RWPE2 (cell line): Measurements from ENCODE around the gene HOMER1.

Experiments used
- ATAC-seq: fragments of 200-7000 bp; cut with Tn5 transposase; 3 replicates; pipeline ENCODE4 v1.9.1; 2021; ENCODE audit warnings: low read depth
- DNase-seq: peaks from one replicate; pipeline ENCODE4 v3.0.0-alpha.2; 2020; ENCODE audit warnings: low spot score
- H3K27ac ChIP-seq: fragments of 450-650 bp; 2 replicates; pipeline ENCODE4 v1.5.1; 2017; ENCODE audit warnings: mild to moderate bottlenecking; ENCODE audit not compliant: poor library complexity, severe bottlenecking
- H3K27me3 ChIP-seq: fragments of 250-450 bp; sonication (Bioruptor Pico); 2 replicates; pipeline ENCODE4 v1.5.1; 2021; ENCODE audit warnings: mild to moderate bottlenecking, moderate library complexity; ENCODE audit not compliant: insufficient read depth, poor library complexity, severe bottlenecking
- H3K36me3 ChIP-seq: fragments of 250-450 bp; sonication (Bioruptor Pico); 2 replicates; pipeline ENCODE4 v1.5.1; 2020; ENCODE audit warnings: low read depth, mild to moderate bottlenecking, moderate library complexity
- H3K4me1 ChIP-seq: fragments of 250-450 bp; sonication (Bioruptor Pico); 2 replicates; pipeline ENCODE4 v1.5.1; 2021; ENCODE audit warnings: mild to moderate bottlenecking, moderate library complexity; ENCODE audit not compliant: insufficient read depth, poor library complexity, severe bottlenecking
- H3K4me3 ChIP-seq: fragments of 250-450 bp; sonication (Bioruptor Pico); 2 replicates; pipeline ENCODE4 v1.5.1; 2021; ENCODE audit warnings: mild to moderate bottlenecking, moderate library complexity; ENCODE audit not compliant: severe bottlenecking
- H3K9me3 ChIP-seq: fragments of 250-450 bp; sonication (Bioruptor Pico); 2 replicates; pipeline ENCODE4 v1.5.1; 2021; ENCODE audit warnings: mild to moderate bottlenecking, moderate library complexity; ENCODE audit not compliant: severe bottlenecking
- CTCF ChIP-seq: fragments of 450-650 bp; IDR thresholded peaks from one replicate; pipeline ENCODE4 v1.5.1; 2017; ENCODE audit warnings: mild to moderate bottlenecking, moderate library complexity; ENCODE audit not compliant: poor library complexity, severe bottlenecking

The HOMER1 gene

GRCh38 chr5:79471556-79471955, 42.4 kb downstream of the HOMER1 start:
- ATAC-seq (no peak), DNase-seq (no peak)
- no peaks in the 10 kb centered on the region for H3K27me3 ChIP-seq

GRCh38 chr5:79464695-79465332, 49.1 kb downstream of the HOMER1 start:
- no peak for DNase-seq

More at GRCh38 chr5:79471556-79471955, 42.4 kb downstream of the HOMER1 start:
- Histone ChIP-seq H3K4me1 (no peaks in the 10 kb centered on the region), H3K36me3 (no peaks in the 10 kb centered on the region), H3K9me3 (no peaks in the 10 kb centered on the region), H3K4me3 (no peak overlapping the region), H3K27ac (no peak overlapping the region)
- TF ChIP-seq CTCF, result no peak

GRCh38 chr5:79464278-79464677, 49.7 kb downstream of the HOMER1 start:
- Histone ChIP-seq H3K27ac (no peak overlapping the region), H3K9me3 (no peaks in the 10 kb centered on the region), H3K4me1 (no peaks in the 10 kb centered on the region), H3K27me3 (no peaks in the 10 kb centered on the region), H3K36me3 (no peaks in the 10 kb centered on the region), H3K4me3 (no peak overlapping the region)
- ATAC-seq (no peak), DNase-seq (no peak)
- TF ChIP-seq CTCF, result no peak

More at GRCh38 chr5:79464695-79465332, 49.1 kb downstream of the HOMER1 start:
- no peaks in the 10 kb centered on the region for H3K9me3 ChIP-seq
- H3K27ac ChIP-seq, result no peak overlapping the region
- no peaks in the 10 kb centered on the region for H3K4me1 ChIP-seq
- ATAC-seq, result peak; percentile 27; the same call in 1 of the 3 replicates
- TF ChIP-seq CTCF, result peak; percentile 85
- H3K27me3 ChIP-seq, result no peaks in the 10 kb centered on the region
- no peaks in the 10 kb centered on the region for H3K36me3 ChIP-seq
- H3K4me3 ChIP-seq, result no peak overlapping the region

GRCh38 chr5:79459626-79460025, 54.3 kb downstream of the HOMER1 start:
- no peak overlapping the region for H3K4me3 ChIP-seq
- no peak for TF ChIP-seq CTCF
- no peak for ATAC-seq
- H3K9me3 ChIP-seq, result no peaks in the 10 kb centered on the region
- H3K36me3 ChIP-seq, result no peaks in the 10 kb centered on the region; the same call in 1 of the 2 replicates
- H3K27me3 ChIP-seq, result no peaks in the 10 kb centered on the region
- no peaks in the 10 kb centered on the region for H3K4me1 ChIP-seq
- no peak overlapping the region for H3K27ac ChIP-seq
- DNase-seq, result no peak

- DNase-seq (no peak), ATAC-seq (no peak)
- Histone ChIP-seq H3K27ac (no peak overlapping the region), H3K36me3 (no peaks in the 10 kb centered on the region; the same call in 1 of the 2 replicates), H3K4me1 (no peaks in the 10 kb centered on the region), H3K9me3 (no peaks in the 10 kb centered on the region), H3K4me3 (no peak overlapping the region), H3K27me3 (no peaks in the 10 kb centered on the region)
- TF ChIP-seq CTCF, result no peak
Observed at GRCh38 chr5:79456890-79457583, 56.9 kb downstream of the HOMER1 start.
